ELF-1 (cell line): ENCODE data around the gene TLCD2.
"Not testable (repeated sequence)": the region's sequence is repeated elsewhere in the genome, so short reads cannot be mapped to it uniquely, and the experiment has no call there.

ENCODE experiments used
- DNase-seq: peaks from one replicate; pipeline ENCODE4 v3.0.0-alpha.2; 2016; ENCODE audit warnings: low read depth, low spot score

The TLCD2 gene

GRCh38 chr17:1686086-1686485 lies 24.1 kb downstream of the TLCD2 start:
- DNase-seq, result no peak

DNA sequence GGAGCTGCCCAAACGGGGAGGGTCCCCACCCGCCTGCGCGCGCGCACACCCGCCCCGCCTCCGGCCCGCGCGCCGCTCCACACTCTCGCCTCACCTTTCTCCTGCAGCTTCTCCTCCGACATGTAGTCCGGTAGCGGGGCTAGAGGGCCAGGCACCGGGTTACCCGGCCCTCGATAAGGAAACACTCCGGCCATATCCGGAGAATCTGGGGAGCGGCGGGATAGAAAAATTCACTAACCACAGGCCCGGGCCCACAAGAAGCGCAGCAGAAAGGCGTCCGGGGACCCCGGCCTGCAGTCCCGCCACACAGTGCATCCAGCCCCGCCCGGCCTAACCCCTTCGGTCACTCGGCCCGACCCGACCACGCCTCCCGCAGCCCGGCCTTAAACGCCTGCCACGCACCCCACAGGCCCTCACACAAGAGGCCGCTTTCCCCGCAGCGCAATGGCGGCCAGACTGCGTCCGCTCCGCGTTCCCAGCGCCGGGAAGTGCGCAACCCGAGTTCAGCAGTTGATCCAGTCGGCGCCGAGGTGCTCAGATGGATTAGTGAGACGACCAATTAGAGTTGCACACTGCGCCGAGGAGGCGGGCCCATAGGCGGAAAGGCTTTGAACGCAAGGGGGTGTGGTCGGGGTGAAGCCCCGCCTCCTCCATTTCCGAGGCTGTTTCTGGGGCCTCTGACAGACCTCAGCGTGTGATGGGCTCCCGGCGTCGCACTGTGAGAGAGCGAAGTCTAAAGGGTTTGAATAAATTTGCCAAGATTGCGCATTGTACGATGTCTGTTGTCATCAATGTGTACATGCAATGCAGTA lies 25.6 kb downstream of the TLCD2 start, which contains the start of gene PRPF8:
TSS of gene PRPF8 (minus strand) at position 490 of the 812 bp plus-strand sequence. CDS start at position 194, 296 bp downstream.
- DNase-seq, result peak; percentile 99

- no peak for DNase-seq
Measured at GRCh38 chr17:1683459-1683858, 26.7 kb downstream of the TLCD2 start.

DNA sequence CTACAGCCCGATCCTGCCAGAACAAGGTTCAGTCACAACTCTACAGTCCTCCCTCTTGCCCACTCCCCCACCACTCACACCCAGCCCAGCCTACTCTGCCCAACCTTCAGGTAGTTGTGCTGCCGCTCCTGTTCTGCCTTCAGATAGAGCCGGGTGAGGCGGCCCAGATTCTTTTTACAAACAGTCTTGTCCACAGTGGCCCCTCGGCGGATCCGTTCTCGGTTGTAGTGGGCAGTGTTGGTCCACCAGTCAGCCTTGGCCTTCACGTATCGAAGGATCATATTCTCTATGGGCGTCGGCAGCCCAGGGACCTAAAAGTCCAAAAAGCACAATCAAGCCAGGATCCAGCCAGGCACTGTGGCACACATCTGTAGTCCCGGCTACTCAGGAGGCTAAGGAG lies 33.8 kb downstream of the TLCD2 start:
- no peak for DNase-seq

- no peak for DNase-seq
Measured at GRCh38 chr17:1673041-1673785, 37.0 kb downstream of the TLCD2 start.

DNA sequence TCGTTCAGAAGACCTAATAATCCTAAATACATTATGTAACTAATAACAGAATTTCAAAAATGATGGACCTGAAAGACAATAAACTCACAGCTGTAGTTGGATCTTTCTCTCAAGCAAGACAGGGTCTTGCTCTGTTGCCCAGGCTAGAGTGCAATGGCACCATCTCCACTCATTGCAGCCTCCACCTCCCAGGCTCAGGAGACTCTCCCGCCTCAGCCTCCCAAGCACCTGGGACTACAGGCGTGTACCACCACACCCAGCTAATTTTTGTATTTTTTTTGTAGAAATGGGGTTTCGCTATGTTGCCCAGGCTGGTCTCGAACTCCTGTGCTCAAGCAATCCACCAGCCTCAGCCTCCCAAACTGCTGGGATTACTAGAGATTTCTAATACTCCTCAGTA lies 46.2 kb downstream of the TLCD2 start:
- not testable (repeated sequence) for DNase-seq

DNA sequence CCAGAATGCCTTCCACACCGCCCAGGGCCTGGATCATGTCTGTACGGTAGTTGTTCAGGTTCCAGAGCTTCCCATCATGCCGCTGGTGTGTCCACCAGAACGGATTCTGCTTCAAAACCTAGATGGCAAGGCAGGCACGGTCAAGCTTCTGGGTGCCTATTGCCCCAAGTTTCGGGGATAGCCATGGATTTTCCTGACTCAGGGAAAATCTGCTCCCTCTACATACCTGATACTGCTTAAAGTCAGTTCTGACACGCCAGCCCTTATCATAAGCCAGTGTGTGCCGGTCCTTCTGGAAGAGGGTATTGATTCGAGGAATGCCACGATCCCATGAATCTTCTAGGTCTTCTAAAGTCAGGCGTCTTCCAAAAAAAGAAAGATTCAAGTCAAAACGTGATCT lies 49.1 kb downstream of the TLCD2 start:
- DNase-seq, result no peak

- DNase-seq, result no peak
Measured at GRCh38 chr17:1658100-1658499, 52.1 kb downstream of the TLCD2 start.

DNA sequence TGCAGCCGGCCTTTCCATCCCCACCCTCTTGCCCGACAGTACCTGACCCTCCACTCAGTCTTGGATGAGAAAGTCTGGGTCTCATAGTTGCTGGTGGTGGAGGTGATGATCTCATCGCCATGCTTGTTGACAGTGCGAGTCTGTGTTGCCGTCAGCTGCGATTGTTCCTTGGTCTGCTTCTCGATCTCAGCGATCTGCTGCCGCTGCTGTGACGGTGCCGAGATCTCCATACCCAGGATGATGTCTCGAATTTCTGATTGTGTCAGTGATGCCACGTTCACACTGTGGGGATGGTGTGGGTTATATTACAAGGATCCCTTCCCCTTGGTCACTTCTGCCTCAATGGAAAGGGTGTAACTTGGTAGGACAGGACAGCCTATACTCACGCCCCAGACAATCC lies 56.4 kb downstream of the TLCD2 start:
- DNase-seq, result no peak

DNA sequence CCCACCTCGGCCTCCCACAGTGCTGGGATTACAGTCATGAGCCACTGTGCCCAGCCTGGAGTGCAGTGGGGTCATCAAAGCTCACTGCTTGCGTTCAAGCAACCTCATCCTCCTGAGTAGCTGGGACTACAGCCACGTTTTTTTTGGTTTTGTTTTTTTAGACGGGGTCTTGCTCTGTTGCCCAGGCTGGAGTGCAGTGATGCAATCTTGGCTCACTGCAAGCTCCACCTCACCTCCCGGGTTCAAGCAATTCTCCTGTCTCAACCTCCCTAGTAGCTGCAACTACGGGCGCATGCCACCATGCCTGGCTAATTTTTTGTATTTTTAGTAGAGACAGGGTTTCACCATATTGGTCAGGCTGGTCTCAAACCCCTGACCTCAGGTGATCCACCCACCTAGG lies 57.4 kb downstream of the TLCD2 start:
- not testable (repeated sequence) for DNase-seq
